Stimulated activated naive CD4-positive, alpha-beta T cell treated with Interleukin-2 at 50 U/mL for 16 hours (primary cell): Measurements from ENCODE around the gene NRBF2.
"Not testable (repeated sequence)": the region's sequence is repeated elsewhere in the genome, so short reads cannot be mapped to it uniquely, and the experiment has no call there.

ENCODE experiments used
- DNase-seq: peaks from one replicate; lab custom pipeline; 2025; lab: John Stamatoyannopoulos, UW

Gene NRBF2

DNA sequence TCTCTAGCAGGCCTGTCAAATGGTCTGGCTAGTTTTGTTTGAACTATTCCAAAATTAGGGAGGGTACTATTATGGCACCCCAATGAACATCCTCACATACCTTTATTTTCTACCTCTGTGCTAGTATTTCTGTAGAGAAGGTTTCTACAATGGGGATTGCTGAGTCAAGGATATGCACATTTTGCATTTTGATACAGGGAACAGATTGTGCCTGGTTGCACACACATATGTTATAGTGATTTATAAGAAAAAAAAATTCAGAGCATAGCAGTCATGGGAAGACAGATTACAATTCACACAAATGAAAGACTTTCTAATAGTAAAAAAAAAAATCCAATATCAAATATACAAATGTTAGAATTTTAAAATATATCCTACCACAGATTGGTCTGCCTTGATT is 14.1 kb upstream of the NRBF2 start:
- DNase-seq: no peak

DNA sequence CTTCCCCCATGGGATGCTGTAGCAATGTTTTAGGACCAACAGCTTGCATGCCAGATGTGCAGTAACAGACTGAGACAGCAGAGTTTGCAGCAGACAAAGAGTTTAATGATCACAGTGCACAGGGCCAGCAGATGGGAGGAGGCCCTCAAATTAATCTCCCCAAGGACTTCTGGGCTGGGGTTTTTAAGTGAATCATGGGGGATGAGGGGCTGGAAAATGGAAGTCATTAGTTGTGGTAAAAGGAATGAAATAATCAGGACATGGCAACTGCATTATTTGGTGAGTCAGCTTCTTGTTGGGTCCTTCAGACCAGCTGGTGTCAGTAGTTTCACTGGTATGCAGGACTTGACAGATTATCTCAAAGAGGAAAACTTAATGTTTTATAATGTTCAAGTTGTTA is 12.6 kb upstream of the NRBF2 start:
- no peak for DNase-seq

GRCh38 chr10:63123727-63124362 is 9.3 kb upstream of the NRBF2 start:
- no peak for DNase-seq

DNA sequence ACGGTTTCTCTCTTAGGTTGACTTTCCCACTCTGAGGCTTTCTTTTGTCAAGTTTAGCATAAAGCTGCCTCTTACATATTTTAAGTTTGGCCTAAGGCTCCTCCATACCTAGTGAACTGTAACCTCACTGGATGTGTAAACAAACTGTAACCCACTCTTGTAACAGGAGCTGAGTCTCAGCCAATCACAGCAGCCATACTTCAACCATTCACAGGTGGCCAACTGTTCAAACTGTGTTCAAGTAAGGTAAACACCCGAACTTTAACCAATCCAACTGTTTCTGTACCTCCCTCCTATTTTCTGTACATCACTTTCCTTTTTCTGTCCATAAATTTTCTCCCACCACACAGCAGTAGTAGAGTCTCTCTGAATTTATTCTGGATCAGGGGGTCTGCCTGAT is 7.7 kb upstream of the NRBF2 start:
- no peak for DNase-seq

GRCh38 chr10:63128443-63128842 is 4.7 kb upstream of the NRBF2 start:
- no peak for DNase-seq

DNA sequence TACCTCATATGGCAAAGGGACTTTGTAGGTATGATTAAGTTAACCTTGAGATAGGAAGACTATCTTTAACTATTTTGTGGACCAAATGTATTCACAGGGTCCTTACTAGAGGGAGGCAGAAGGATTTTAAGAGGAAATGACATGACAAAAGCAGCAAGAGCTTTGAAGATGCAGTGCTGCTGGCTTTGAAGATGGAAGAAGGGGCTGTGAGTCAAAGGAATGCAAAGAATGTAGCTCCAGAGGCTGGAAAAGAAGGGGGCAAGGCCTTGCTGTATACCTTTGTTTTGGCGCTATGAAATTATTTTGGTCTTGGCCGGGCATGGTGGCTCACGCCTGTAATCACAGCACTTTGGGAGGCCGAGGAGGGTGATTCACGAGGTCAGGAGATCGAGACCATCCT is 3.2 kb upstream of the NRBF2 start:
- DNase-seq: no peak

- no peak for DNase-seq
Observed at GRCh38 chr10:63132651-63133055, 475 bp upstream of the NRBF2 start.

- no peak for DNase-seq
Observed at GRCh38 chr10:63133821-63134557, 861 bp downstream of the NRBF2 start.

- no peak for DNase-seq
Observed at GRCh38 chr10:63137306-63137705, 4.2 kb downstream of the NRBF2 start.

GRCh38 chr10:63140077-63140476 is 6.9 kb downstream of the NRBF2 start:
- no peak for DNase-seq

DNA sequence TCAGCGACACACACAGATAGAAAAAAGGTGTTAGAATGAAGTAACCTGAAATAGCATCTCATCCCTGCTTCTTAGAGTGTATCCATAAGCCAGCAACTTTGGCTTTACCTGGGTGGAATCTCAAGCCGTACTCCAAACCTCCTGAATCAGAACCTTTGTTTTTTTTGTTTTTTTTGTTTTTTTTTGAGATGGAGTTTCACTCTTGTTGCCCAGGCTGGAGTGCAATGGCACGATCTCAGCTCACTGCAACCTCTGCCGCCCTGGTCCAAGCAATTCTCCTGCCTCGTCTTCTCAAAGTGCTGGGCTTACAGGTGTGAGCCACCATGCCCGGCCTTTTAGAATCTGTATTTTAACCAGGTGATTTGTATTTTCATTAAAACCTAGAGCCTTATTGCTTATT is 9.0 kb downstream of the NRBF2 start:
- DNase-seq: no peak

GRCh38 chr10:63143987-63144386 is 10.9 kb downstream of the NRBF2 start:
- DNase-seq: no peak

- no peak for DNase-seq
Observed at GRCh38 chr10:63145782-63146181, 12.7 kb downstream of the NRBF2 start.

GRCh38 chr10:63146503-63146902 is 13.4 kb downstream of the NRBF2 start:
- DNase-seq: no peak

DNA sequence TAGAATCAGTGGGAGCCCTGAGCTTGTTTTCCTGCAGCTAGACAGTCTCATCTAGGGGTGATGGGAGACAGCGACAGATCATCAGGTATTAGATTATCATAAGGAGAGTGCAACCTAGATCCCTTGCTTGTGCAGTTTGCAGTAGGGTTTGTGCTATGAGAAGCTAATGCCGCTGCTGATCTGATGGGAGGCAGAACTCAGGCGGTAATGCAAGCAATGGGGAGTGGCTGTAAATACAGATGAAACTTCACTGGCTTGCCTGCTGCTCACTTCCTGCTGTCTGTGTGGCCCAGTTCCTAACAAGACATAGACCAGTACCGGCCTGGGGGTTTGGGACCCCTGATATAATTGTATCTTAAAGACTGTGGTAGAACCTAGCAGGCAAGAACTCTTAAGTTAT is 17.6 kb downstream of the NRBF2 start:
- no peak for DNase-seq

DNA sequence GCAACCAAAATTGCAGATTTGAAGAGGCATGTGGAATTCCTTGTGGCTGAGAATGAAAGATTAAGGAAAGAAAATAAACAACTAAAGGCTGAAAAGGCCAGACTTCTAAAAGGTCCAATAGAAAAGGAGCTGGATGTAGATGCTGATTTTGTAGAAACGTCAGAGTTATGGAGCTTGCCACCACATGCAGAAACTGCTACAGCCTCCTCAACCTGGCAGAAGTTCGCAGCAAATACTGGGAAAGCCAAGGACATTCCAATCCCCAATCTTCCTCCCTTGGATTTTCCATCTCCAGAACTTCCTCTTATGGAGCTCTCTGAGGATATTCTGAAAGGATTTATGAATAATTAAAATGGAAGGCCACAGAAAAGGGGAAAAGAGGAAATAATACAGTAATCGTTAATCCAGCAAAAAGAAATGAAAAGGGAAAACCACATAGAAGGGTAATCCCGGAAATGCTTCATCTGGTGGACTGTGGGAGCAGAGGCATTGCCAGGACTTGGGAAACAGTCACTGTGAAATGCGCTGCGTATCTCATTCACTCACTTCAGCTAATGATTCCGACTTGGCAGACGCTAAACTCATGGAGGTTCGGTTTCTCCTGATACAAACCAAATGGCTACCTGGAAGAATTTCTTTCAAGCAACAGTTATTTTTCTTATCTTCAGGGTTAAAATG is 20.9 kb downstream of the NRBF2 start:
- DNase-seq: not testable (repeated sequence)

GRCh38 chr10:63154546-63155387 is 21.6 kb downstream of the NRBF2 start:
- DNase-seq: no peak

GRCh38 chr10:63155388-63156020 is 22.4 kb downstream of the NRBF2 start:
- DNase-seq: no peak

DNA sequence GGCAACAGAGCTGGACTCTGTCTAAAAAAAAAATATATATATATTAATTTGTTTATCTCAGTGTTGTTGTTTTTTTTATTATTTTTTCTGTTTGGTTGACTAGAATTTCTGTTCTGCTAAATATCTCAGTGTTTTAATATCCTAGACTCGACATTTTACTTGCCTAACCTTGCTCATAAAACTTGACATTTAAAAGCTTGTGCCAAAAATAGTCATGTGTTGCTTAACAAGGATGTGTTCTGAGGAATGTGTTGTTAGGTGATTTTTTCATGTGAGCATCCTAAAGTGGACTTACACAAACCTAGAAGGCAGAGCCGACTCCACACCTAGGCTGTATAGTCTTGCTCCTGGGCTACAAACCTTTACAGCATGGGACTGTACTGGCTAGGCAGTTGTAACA is 23.1 kb downstream of the NRBF2 start:
- no peak for DNase-seq

DNA sequence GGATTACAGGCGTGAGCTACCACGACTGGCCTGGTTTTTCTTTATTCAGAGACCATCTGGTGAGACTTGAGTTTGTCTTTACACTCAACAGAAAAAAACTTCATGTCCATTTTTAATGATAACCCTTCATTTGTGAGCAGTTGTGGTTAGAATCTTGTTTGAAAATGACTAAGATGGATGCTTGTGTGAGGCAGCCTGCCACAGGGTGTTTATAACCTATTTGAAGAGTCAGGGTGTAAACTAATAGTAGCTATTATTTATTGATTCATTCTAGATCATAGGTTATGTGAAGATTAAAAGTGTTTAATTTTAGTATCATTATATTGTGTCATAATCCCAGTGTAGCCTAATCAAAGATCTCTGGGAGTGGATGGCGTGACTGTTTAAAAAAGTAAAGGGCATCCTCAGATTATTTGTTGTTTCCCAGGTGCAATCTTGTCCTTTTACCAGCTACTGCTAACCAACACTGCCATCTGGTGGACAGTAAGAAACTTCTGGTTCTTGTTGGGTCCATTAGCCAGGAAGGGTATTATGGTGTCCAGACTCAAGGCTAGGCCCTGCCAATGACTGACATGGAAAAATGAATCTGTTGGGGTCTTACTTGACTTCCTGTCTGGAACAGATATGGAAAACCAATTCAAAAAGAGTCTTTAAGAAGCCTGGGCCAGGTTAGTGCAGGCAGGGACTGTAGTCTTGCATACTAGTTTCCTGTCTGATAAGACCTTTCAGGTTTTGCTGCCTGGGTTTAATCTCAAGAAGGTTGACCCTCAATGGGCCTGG is 24.9 kb downstream of the NRBF2 start:
- DNase-seq: no peak

GRCh38 chr10:63161592-63161991 is 28.5 kb downstream of the NRBF2 start:
- DNase-seq: no peak
